ENCODE measurements around the gene SULT1C3. TPM values are rescaled to one million over a fixed set of nuclear protein-coding genes. Genes with fewer than 3 reads are reported as not detected.

SULT1C3 gene
- total and polyA plus RNA-seq, 7 donors: 1.2 TPM; not detected in 6

DNA sequence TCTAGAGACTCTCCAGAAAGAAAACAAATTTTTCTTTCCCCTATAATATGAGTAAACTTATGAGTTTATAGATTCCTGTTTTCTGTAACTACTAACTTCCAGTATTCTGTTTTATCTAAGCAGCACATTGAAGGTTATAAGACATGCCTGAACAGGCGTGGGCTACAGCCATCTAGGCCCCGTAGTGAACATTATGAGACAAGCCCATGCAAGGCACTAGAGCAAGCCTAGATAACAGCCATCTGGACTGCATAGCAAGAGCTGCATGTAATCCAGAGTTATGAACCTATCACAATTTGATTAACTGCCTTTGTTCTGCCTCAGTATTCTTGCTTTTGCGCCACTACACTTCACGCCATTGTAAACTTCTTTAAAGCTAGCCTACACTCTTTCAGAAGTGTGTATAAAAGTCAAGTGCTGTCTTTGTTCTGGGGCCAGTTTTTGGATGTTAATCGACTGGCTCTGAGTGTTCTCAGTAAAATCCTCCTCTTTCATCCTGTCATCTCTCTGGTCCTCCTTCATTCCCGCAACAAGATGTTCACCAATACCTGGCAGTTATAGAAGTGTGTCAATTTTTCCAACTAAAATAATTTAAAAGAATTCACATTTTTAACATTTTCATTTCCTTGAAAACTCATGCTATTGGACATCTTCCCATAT is 3.0 kb upstream of the SULT1C3 start:
- no peak for DNase-seq
- H3K27me3 ChIP-seq: no peaks in the 10 kb centered on the region
- TF ChIP-seq, protein P1, sequence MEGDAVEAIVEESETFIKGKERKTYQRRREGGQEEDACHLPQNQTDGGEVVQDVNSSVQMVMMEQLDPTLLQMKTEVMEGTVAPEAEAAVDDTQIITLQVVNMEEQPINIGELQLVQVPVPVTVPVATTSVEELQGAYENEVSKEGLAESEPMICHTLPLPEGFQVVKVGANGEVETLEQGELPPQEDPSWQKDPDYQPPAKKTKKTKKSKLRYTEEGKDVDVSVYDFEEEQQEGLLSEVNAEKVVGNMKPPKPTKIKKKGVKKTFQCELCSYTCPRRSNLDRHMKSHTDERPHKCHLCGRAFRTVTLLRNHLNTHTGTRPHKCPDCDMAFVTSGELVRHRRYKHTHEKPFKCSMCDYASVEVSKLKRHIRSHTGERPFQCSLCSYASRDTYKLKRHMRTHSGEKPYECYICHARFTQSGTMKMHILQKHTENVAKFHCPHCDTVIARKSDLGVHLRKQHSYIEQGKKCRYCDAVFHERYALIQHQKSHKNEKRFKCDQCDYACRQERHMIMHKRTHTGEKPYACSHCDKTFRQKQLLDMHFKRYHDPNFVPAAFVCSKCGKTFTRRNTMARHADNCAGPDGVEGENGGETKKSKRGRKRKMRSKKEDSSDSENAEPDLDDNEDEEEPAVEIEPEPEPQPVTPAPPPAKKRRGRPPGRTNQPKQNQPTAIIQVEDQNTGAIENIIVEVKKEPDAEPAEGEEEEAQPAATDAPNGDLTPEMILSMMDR (IDR thresholded peaks at IDR 0.05): no peak
- no peak for TF ChIP-seq EP300 (IDR thresholded peaks at IDR 0.05)
- peaks cover 0 to 3% (median 1%) of the 10 kb centered on the region in 4 donors for H3K9me3 ChIP-seq
- H3K36me3 ChIP-seq: no peaks in the 10 kb centered on the region
- WGBS, 2 donors: 91 to 92% methylated on average over 6 of the region's 6 CpGs
- no peak overlapping the region for H3K4me3 ChIP-seq
- no peak overlapping the region for H3K27ac ChIP-seq
- no peaks in the 10 kb centered on the region for H3K4me1 ChIP-seq
- intact Hi-C loops (cut with DNase I): no loop called here

DNA sequence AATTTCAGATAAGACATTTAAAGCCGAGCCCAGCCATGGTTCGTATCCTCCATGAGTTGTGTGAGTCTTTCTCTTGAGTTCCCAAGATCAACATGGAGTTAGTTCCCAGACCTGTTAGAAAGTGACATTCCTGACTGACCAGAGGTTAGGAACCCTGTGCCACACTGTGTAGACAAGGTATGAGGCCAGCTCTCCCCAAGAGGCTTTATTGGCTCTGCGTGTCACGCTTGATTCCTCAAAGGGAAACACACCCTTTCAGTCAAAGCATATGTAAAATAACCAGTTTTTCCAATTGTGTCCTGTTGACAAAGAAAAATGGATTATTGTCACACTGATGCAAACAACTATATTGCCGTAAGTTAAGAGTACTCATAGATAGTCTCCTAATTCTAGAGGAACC is 1.2 kb downstream of the SULT1C3 start:
- H3K36me3 ChIP-seq: no peaks in the 10 kb centered on the region
- TF ChIP-seq POLR2A (IDR thresholded peaks at IDR 0.05) (no peak), POLR2AphosphoS5 (IDR thresholded peaks at IDR 0.05) (no peak), EP300 (IDR thresholded peaks at IDR 0.05) (no peak)
- TF ChIP-seq, protein P1 (IDR thresholded peaks at IDR 0.05): no peak
- no peak for DNase-seq

DNA sequence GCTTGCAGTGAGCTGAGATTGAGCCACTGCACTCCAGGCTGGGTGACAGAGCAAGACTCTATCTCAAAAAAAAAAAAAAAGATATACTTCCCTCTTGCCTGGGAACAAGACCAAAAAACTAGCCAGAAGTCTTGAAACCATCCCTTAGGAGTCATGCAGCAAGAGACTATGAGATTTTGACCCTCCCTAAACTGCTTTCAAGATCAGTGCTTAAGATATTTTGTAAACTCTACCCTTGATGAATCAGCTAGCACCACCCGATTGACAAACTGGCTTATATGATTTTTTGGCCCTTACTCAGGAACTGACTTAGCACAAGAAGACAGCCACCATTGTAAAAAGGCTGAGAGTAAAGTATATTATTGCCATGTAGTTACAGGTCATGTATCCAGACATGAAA is 3.8 kb downstream of the SULT1C3 start:
- DNase-seq: no peak
- WGBS, 2 donors: 62 to 84% methylated on average over 1 of the region's 1 CpG
- TF ChIP-seq POLR2A (IDR thresholded peaks at IDR 0.05) (no peak), EP300 (IDR thresholded peaks at IDR 0.05) (no peak), POLR2AphosphoS5 (IDR thresholded peaks at IDR 0.05) (no peak)
- TF ChIP-seq, protein P1 (IDR thresholded peaks at IDR 0.05): no peak
- Histone ChIP-seq H3K36me3 (no peaks in the 10 kb centered on the region), H3K4me3 (no peak overlapping the region), H3K4me1 (no peaks in the 10 kb centered on the region), H3K9me3 (peaks cover 0 to 4% (median 0%) of the 10 kb centered on the region in 4 donors), H3K27ac (no peak overlapping the region), H3K27me3 (no peaks in the 10 kb centered on the region)
- intact Hi-C loops (cut with DNase I): no loop called here

More for the DNA sequence above, 1.2 kb downstream of the SULT1C3 start:
- Histone ChIP-seq H3K27me3 (no peaks in the 10 kb centered on the region), H3K27ac (no peak overlapping the region), H3K9me3 (peaks cover 0 to 7% (median 2%) of the 10 kb centered on the region in 4 donors), H3K4me3 (no peak overlapping the region), H3K4me1 (no peaks in the 10 kb centered on the region)
- intact Hi-C loops (cut with DNase I): no loop called here
- WGBS, 2 donors: 93 to 95% methylated on average over 5 of the region's 5 CpGs

DNA sequence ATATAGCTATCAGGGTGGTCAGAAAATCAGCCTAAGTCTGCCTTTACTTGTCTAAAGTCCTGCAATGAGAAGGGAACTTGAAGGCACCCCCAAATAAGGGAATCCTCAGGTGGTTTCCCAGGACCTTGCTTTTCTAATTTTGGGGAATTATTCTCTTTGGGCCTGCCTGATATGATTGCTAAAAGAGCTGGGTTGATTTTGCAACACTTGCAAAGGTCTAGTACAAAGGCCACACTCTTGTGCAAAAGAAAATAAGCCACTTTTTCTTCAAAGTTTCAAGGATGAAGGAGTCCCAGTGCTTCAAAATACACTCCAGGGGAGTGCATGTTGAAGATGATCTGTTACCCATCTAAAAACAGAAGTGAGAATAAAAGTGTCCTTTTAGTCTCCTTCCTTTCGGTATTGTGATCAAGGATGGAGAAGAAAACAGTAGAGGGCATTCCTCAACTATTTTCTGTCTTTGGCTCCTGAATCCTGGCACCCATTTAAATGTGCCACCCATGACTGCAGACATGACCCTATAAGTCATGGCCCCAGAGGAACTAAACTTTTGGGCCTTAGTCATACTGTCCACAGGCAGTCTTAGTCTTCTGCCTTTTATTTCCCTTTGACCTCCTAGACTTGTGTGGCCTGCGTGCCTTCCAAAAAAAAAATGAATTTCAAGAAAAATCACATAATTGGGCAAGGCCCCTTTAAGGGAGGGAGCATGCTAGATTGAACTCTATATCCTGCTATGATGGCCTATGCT is 5.1 kb downstream of the SULT1C3 start:
- TF ChIP-seq, protein P1 (IDR thresholded peaks at IDR 0.05): no peak
- no peak for TF ChIP-seq POLR2A (IDR thresholded peaks at IDR 0.05)
- TF ChIP-seq EP300 (IDR thresholded peaks at IDR 0.05): no peak
- TF ChIP-seq POLR2AphosphoS5 (IDR thresholded peaks at IDR 0.05): no peak
- intact Hi-C loops (cut with DNase I): no loop called here
- 91 to 94% methylated on average over 2 of the region's 2 CpGs for whole genome bisulfite sequencing, 2 donors
- H3K27me3 ChIP-seq: no peaks in the 10 kb centered on the region
- no peaks in the 10 kb centered on the region for H3K4me1 ChIP-seq
- H3K4me3 ChIP-seq: no peak overlapping the region
- H3K36me3 ChIP-seq: no peaks in the 10 kb centered on the region
- H3K27ac ChIP-seq: no peak overlapping the region
- no peak for DNase-seq
- peaks cover 0 to 4% (median 0%) of the 10 kb centered on the region in 4 donors for H3K9me3 ChIP-seq
